Measurements from ENCODE around the gene TMEM213. TPM values are rescaled to one million over a fixed set of nuclear protein-coding genes. Genes with fewer than 3 reads are reported as not detected.
A peak's percentile ranks its signal among the peaks of the same experiment; 100 is the strongest.

Gene TMEM213
- total RNA-seq, 1 donor from 2014 or later = not detected

- no peak for TF ChIP-seq CTCF (IDR thresholded peaks at IDR 0.05; ENCODE audit: insufficient read depth, low read length, poor library complexity, severe bottlenecking)
- Histone ChIP-seq H3K27me3 (ENCODE audit: control insufficient read depth, insufficient read depth, low read length) (no peaks in the 10 kb centered on the region), H3K4me3 (ENCODE audit: low read depth, low read length) (no peak overlapping the region), H3K36me3 (ENCODE audit: control insufficient read depth, insufficient read depth, low read length) (no peaks in the 10 kb centered on the region)
- peak; percentile 37 for DNase-seq (ENCODE audit: low read depth)
These were observed 66.9 kb downstream of the TMEM213 start for GRCh38 chr7:138864667-138865066.

GRCh38 chr7:138865843-138866242 lies 68.0 kb downstream of the TMEM213 start:
- DNase-seq (ENCODE audit: low read depth) = no peak
- Histone ChIP-seq H3K4me3 (ENCODE audit: low read depth, low read length) (no peak overlapping the region), H3K36me3 (ENCODE audit: control insufficient read depth, insufficient read depth, low read length) (no peaks in the 10 kb centered on the region), H3K27me3 (ENCODE audit: control insufficient read depth, insufficient read depth, low read length) (no peaks in the 10 kb centered on the region)
- peak; percentile 40 for TF ChIP-seq CTCF (IDR thresholded peaks at IDR 0.05; ENCODE audit: insufficient read depth, low read length, poor library complexity, severe bottlenecking)

- DNase-seq (ENCODE audit: low read depth) = no peak
- Histone ChIP-seq H3K36me3 (ENCODE audit: control insufficient read depth, insufficient read depth, low read length) (no peaks in the 10 kb centered on the region), H3K4me3 (ENCODE audit: low read depth, low read length) (no peak overlapping the region), H3K27me3 (ENCODE audit: control insufficient read depth, insufficient read depth, low read length) (no peaks in the 10 kb centered on the region)
- TF ChIP-seq CTCF (IDR thresholded peaks at IDR 0.05; ENCODE audit: insufficient read depth, low read length, poor library complexity, severe bottlenecking) = no peak
These were observed 68.6 kb downstream of the TMEM213 start for GRCh38 chr7:138866353-138866752.

- DNase-seq (ENCODE audit: low read depth) = no peak
- no peak for TF ChIP-seq CTCF (IDR thresholded peaks at IDR 0.05; ENCODE audit: insufficient read depth, low read length, poor library complexity, severe bottlenecking)
- H3K4me3 ChIP-seq (ENCODE audit: low read depth, low read length) = no peak overlapping the region
- H3K27me3 ChIP-seq (ENCODE audit: control insufficient read depth, insufficient read depth, low read length) = no peaks in the 10 kb centered on the region
- no peaks in the 10 kb centered on the region for H3K36me3 ChIP-seq (ENCODE audit: control insufficient read depth, insufficient read depth, low read length)
These were observed 70.0 kb downstream of the TMEM213 start for GRCh38 chr7:138867744-138868143.

- DNase-seq (ENCODE audit: low read depth) = no peak
- H3K36me3 ChIP-seq (ENCODE audit: control insufficient read depth, insufficient read depth, low read length) = no peaks in the 10 kb centered on the region
- no peaks in the 10 kb centered on the region for H3K27me3 ChIP-seq (ENCODE audit: control insufficient read depth, insufficient read depth, low read length)
- TF ChIP-seq CTCF (IDR thresholded peaks at IDR 0.05; ENCODE audit: insufficient read depth, low read length, poor library complexity, severe bottlenecking) = no peak
- no peak overlapping the region for H3K4me3 ChIP-seq (ENCODE audit: low read depth, low read length)
These were observed 70.9 kb downstream of the TMEM213 start for GRCh38 chr7:138868711-138869110.

- Histone ChIP-seq H3K4me3 (ENCODE audit: low read depth, low read length) (no peak overlapping the region), H3K36me3 (ENCODE audit: control insufficient read depth, insufficient read depth, low read length) (no peaks in the 10 kb centered on the region), H3K27me3 (ENCODE audit: control insufficient read depth, insufficient read depth, low read length) (no peaks in the 10 kb centered on the region)
- DNase-seq (ENCODE audit: low read depth) = no peak
- no peak for TF ChIP-seq CTCF (IDR thresholded peaks at IDR 0.05; ENCODE audit: insufficient read depth, low read length, poor library complexity, severe bottlenecking)
These were observed 71.6 kb downstream of the TMEM213 start for GRCh38 chr7:138869353-138869752.
